ENCODE data around the gene COPS8.

Gene COPS8

GRCh38 chr2:237134321-237135230 lies 48.9 kb downstream of the COPS8 start:
- no peak for DNase-seq

GRCh38 chr2:237136824-237137223 lies 51.1 kb downstream of the COPS8 start:
- DNase-seq, result no peak

- DNase-seq, result no peak
These were observed 52.1 kb downstream of the COPS8 start for GRCh38 chr2:237137626-237138323.

GRCh38 chr2:237139123-237139675 lies 53.5 kb downstream of the COPS8 start:
- no peak for DNase-seq

- DNase-seq, result no peak
These were observed 55.1 kb downstream of the COPS8 start for GRCh38 chr2:237140689-237141285.

- DNase-seq, result no peak
These were observed 55.9 kb downstream of the COPS8 start for GRCh38 chr2:237141571-237142051.

GRCh38 chr2:237143118-237143517 lies 57.4 kb downstream of the COPS8 start:
- no peak for DNase-seq

GRCh38 chr2:237143676-237144440 lies 58.2 kb downstream of the COPS8 start:
- no peak for DNase-seq

GRCh38 chr2:237144516-237144915 lies 58.8 kb downstream of the COPS8 start:
- DNase-seq, result no peak

GRCh38 chr2:237147317-237147716 lies 61.6 kb downstream of the COPS8 start:
- DNase-seq, result no peak

- no peak for DNase-seq
These were observed 62.9 kb downstream of the COPS8 start for GRCh38 chr2:237148624-237149023.

GRCh38 chr2:237149425-237149824 lies 63.7 kb downstream of the COPS8 start:
- no peak for DNase-seq

Measured in CD4-positive, alpha-beta T cell treated with Interleukin-17A for 4 hours (primary cell).